Testis (tissue), 3 donors: ENCODE measurements around the gene BCAR3. TPM values are rescaled to one million over a fixed set of nuclear protein-coding genes. Genes with fewer than 3 reads are reported as not detected.

Experiments used
- DNase-seq: peaks from one replicate; pipeline ENCODE4 v3.0.0-alpha.2; 2019
- H3K27ac ChIP-seq, 2 donors: fragments of 200-600 bp; sonication (generic); one replicate each; pipeline ENCODE4 v1.5.1; 2019
- H3K27me3 ChIP-seq: fragments of 200-600 bp; sonication (generic); one replicate; pipeline ENCODE4 v1.5.1; 2019
- H3K36me3 ChIP-seq: fragments of 200-600 bp; sonication (generic); one replicate; pipeline ENCODE4 v1.5.1; 2017; ENCODE audit warnings: low read depth; ENCODE audit errors: missing control alignments
- H3K4me1 ChIP-seq: fragments of 200-600 bp; sonication (generic); one replicate; pipeline ENCODE4 v1.5.1; 2019
- H3K4me3 ChIP-seq, 2 donors: fragments of 200-600 bp; sonication (generic); one replicate each; pipeline ENCODE4 v1.5.1; 2017 to 2019
- H3K9me3 ChIP-seq: fragments of 200-600 bp; sonication (generic); one replicate; pipeline ENCODE4 v1.5.1; 2017
- POLR2A ChIP-seq: fragments of 450-650 bp; IDR thresholded peaks from one replicate; pipeline ENCODE4 v1.6.1; 2017; ENCODE audit warnings: antibody characterized with exemption, mild to moderate bottlenecking, moderate library complexity
- WGBS, 2 donors: methylation state at CpG; one replicate each; pipeline ENCODE4 v1.1.5; 2018; 5-methylcytosine and 5-hydroxymethylcytosine counted together
- intact Hi-C: fragments of 100-400 bp; cut with DNase I; formaldehyde crosslinking; loops from one replicate; pipeline ENCODE4 v1.15.1; 2023; ENCODE audit warnings: low total_unique reads
- polyA plus RNA-seq: library from polyadenylated mRNA; stranded (reverse); fragments of 350-450 nt; fragmentation: Illumina TruSeq; extraction: RNeasy Lipid Tissue Mini Kit (QIAGEN cat#74804); gene quantifications from one replicate; pipeline ENCODE4 v1.2.3, GENCODE V29; 2014; ENCODE audit warnings: low read depth, low replicate concordance; ENCODE audit not compliant: insufficient read depth
- total RNA-seq, 2 donors: library from RNA; depleted of rRNA; stranded (reverse); fragments of >200 nt; gene quantifications; one replicate each; pipeline ENCODE4 v1.2.3, GENCODE V29; 2016
- TF ChIP-seq, protein P1 (sequence below), 3 experiments: fragments of 450-650 bp in 2 of 3; fragments of 200-600 bp in 1 of 3; sonication (generic) in 1 of 3; IDR thresholded peaks; one replicate each; pipeline ENCODE4 v1.5.1; 2016 to 2019; ENCODE audit warnings: antibody characterized with exemption in 3 of 3, mild to moderate bottlenecking in 2 of 3, moderate library complexity in 1 of 3

Gene BCAR3
- total and polyA plus RNA-seq, 3 donors from 2014 or later, result 23.2 to 55.9 (median 42.9) TPM

DNA sequence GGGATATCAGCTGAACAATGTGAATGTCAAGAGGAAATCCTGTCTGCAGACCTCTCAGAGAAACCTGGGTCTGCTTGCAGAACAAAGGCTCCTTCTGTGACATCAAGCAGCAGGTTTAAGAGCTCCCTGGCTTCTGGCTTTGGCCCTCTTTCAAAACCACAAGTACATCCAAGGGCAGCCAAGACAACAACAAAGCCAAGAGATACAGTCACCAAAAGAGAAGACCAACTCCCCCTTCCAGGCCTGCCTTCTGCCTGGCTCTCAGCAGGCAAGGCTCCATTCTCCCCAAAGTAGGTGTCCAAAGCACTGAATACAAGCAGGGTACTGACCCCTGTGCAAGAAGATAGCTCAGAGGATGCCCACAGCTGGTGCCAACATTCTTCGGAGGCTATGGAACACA is 11.5 kb downstream of the BCAR3 start:
- H3K27ac ChIP-seq, result peak overlapping the region in 1 of 2 donors; percentile 16
- no peaks in the 10 kb centered on the region for H3K36me3 ChIP-seq
- H3K9me3 ChIP-seq, result no peaks in the 10 kb centered on the region
- peak; percentile 90 for DNase-seq
- peaks cover 88% of the 10 kb centered on the region for H3K4me1 ChIP-seq
- TF ChIP-seq, protein P1, sequence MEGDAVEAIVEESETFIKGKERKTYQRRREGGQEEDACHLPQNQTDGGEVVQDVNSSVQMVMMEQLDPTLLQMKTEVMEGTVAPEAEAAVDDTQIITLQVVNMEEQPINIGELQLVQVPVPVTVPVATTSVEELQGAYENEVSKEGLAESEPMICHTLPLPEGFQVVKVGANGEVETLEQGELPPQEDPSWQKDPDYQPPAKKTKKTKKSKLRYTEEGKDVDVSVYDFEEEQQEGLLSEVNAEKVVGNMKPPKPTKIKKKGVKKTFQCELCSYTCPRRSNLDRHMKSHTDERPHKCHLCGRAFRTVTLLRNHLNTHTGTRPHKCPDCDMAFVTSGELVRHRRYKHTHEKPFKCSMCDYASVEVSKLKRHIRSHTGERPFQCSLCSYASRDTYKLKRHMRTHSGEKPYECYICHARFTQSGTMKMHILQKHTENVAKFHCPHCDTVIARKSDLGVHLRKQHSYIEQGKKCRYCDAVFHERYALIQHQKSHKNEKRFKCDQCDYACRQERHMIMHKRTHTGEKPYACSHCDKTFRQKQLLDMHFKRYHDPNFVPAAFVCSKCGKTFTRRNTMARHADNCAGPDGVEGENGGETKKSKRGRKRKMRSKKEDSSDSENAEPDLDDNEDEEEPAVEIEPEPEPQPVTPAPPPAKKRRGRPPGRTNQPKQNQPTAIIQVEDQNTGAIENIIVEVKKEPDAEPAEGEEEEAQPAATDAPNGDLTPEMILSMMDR (IDR thresholded peaks at IDR 0.05), result no peak
- no peak for TF ChIP-seq POLR2A
- no peak overlapping the region for H3K4me3 ChIP-seq
- no peaks in the 10 kb centered on the region for H3K27me3 ChIP-seq
- WGBS, 2 donors, result 40 to 73% methylated on average over 1 of the region's 1 CpG
- intact Hi-C loops, result no loop called here

DNA sequence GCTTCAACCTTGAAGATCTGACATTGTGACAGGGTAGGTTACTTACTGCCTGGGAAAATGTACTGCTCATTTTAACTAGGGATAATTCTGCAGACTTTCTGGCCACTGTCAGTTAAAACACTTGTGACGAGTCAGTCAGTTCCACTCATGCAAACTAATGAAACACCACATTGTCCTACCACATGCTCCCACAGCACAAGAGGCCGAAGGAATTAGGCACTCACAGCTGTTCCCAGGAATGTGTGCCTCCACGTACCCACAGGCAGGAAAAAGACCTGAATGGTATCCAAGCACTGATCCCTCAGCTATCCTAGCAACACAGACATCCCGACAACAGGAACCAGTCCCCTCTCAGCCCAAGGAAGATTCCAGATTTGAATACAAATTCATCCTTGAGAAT is 12.3 kb downstream of the BCAR3 start:
- Histone ChIP-seq H3K27ac (peak overlapping the region; percentile 23 to 34), H3K9me3 (no peaks in the 10 kb centered on the region), H3K4me3 (no peak overlapping the region), H3K27me3 (no peaks in the 10 kb centered on the region), H3K4me1 (peaks cover 88% of the 10 kb centered on the region), H3K36me3 (no peaks in the 10 kb centered on the region)
- 56 to 58% methylated on average over 4 of the region's 4 CpGs for WGBS, 2 donors
- intact Hi-C loops, result no loop called here
- no peak for DNase-seq
- no peak for TF ChIP-seq POLR2A
- TF ChIP-seq, protein P1 (IDR thresholded peaks at IDR 0.05), result no peak

DNA sequence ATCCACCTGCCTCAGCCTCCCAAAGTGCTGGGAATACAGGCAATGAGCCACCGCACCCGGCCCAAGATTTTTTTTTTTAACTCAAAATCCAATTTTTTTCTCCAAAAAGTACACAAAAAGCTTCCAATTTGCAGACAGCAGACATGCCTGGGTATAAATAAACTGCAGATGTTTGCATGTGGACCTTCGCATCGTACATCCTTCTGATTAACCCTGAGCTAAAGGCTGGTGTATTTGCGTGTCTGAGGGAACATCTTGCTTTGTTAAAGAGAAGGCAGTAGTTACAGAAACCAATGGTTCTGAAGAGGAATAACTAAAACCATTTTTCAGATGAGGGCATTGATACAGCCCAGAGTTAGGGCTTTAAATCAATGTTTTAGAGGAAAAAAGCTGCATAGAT is 12.7 kb downstream of the BCAR3 start:
- WGBS, 2 donors, result 73 to 84% methylated on average over 5 of the region's 5 CpGs
- intact Hi-C loops, result no loop called here
- no peaks in the 10 kb centered on the region for H3K27me3 ChIP-seq
- no peaks in the 10 kb centered on the region for H3K9me3 ChIP-seq
- DNase-seq, result no peak
- H3K4me3 ChIP-seq, result no peak overlapping the region
- TF ChIP-seq POLR2A, result no peak
- TF ChIP-seq, protein P1 (IDR thresholded peaks at IDR 0.05), result no peak
- H3K27ac ChIP-seq, result peak overlapping the region; percentile 23 to 34
- H3K36me3 ChIP-seq, result no peaks in the 10 kb centered on the region
- peaks cover 88% of the 10 kb centered on the region for H3K4me1 ChIP-seq

DNA sequence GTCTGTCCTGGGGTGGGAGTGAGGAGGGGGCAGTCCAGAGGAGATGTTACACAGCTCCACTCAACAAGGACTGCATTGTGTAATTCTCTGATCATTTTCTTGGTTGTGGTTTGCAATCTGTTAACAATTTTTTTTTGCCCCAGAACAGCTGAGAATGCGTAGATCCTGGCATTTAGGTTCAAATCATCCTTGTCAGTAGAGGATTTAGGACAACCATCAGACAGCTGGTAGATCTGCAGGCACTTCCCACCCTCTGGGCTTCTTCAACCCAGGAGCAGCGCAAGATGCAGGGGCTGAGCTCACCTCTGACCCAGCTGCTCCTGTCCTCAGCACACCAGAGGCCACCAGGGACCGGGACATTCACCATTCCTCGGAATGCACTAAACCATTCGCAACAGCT is 13.5 kb downstream of the BCAR3 start:
- DNase-seq, result no peak
- Histone ChIP-seq H3K4me3 (no peak overlapping the region), H3K27me3 (no peaks in the 10 kb centered on the region), H3K9me3 (no peaks in the 10 kb centered on the region), H3K4me1 (peaks cover 90% of the 10 kb centered on the region), H3K27ac (no peak overlapping the region), H3K36me3 (no peaks in the 10 kb centered on the region)
- TF ChIP-seq, protein P1 (IDR thresholded peaks at IDR 0.05), result no peak
- no peak for TF ChIP-seq POLR2A
- WGBS, 2 donors, result 75 to 80% methylated on average over 5 of the region's 5 CpGs
- intact Hi-C loops, result no loop called here

DNA sequence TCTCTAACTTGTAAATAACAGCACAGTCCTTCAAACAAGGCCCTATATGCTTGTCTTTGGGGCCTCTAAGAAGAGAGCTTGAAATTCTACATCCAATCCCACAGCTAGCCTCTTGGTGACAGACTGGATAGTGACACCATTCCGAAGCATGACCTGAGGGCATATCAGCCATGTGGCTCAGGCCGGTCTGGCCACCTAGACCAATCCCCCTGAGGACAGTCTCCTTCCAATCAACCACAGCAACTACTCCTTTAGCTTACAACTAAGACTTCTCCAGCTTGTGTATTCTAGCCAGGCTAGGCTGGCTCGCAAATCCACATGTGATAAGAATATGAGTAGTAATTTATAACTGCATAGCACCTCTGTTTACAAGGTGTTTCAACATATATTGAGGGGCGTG is 14.0 kb downstream of the BCAR3 start:
- 75 to 83% methylated on average over 4 of the region's 4 CpGs for WGBS, 2 donors
- H3K4me1 ChIP-seq, result peaks cover 90% of the 10 kb centered on the region
- H3K36me3 ChIP-seq, result no peaks in the 10 kb centered on the region
- DNase-seq, result no peak
- H3K27ac ChIP-seq, result peak overlapping the region in 1 of 2 donors; percentile 33
- no peak overlapping the region for H3K4me3 ChIP-seq
- H3K9me3 ChIP-seq, result no peaks in the 10 kb centered on the region
- intact Hi-C loops, result no loop called here
- no peak for TF ChIP-seq POLR2A
- TF ChIP-seq, protein P1 (IDR thresholded peaks at IDR 0.05), result no peak
- H3K27me3 ChIP-seq, result no peaks in the 10 kb centered on the region
